GM15510 (cell line): ENCODE results near the gene HLCS.

Experiments used
- POLR2A ChIP-seq: IDR thresholded peaks from 3 replicates; pipeline ENCODE4 v1.6.1; 2011; ENCODE audit warnings: borderline replicate concordance; ENCODE audit not compliant: insufficient read length; ENCODE audit errors: extremely low read depth

Gene HLCS

GRCh38 chr21:36988536-36988935 is 22.1 kb upstream of the HLCS start:
- no peak for TF ChIP-seq POLR2A

DNA sequence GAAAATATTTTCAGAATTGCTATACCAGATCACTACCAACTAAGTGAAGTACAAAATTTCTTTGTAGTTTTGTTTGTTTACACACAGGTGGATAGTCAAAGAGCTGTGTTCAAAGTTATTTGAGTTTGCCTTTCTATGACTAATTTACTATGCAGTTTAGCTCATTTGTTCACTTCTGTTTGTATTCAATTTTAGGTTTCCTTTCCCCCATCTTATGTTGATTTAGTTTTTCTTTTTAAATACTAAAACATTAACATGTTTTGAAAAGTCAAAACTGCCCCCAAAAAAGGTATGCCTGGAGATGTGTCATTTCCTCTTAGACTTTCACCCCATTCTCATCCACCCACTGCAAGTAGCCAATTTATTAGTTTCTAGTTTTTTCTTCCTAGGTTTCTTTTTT is 21.4 kb upstream of the HLCS start:
- no peak for TF ChIP-seq POLR2A

DNA sequence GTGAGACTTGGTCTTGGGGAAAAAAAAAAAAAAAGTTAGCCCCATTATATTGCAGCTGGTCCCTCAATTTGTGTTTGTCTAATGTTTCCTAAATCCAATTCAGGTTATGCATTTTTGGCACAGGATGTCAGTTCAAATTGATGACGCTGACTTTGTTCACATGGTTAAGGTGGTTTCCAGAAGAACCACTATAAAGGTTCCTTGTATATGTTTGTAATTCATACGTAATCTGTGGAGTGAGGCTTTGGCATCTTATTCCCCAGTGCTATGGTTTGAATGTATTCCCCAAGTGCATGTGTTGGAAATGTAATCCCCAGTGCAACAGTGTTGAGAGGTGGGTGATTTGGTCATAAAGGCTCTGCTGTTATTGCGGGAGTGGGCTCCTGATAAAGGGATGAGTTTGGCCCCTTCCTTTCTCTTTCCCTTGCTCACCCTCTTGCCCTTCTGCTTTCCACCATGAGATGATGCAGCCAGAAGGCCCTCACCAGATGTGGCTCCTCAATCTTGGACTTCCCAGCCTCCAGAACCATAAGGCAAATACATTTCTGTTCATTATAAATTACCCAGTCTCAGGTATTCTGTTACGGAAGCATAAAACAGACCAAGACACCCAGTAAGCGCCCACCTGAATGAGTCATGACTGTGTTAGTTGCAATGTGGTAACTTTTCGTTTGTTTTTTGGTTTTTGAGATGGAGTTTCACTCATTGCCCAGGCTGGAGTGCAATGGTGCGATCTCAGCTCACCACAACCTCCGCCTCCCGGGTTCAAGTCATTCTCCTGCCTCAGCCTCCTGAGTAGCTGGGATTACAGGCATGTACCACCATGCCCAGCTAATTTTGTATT is 19.5 kb upstream of the HLCS start:
- no peak for TF ChIP-seq POLR2A

DNA sequence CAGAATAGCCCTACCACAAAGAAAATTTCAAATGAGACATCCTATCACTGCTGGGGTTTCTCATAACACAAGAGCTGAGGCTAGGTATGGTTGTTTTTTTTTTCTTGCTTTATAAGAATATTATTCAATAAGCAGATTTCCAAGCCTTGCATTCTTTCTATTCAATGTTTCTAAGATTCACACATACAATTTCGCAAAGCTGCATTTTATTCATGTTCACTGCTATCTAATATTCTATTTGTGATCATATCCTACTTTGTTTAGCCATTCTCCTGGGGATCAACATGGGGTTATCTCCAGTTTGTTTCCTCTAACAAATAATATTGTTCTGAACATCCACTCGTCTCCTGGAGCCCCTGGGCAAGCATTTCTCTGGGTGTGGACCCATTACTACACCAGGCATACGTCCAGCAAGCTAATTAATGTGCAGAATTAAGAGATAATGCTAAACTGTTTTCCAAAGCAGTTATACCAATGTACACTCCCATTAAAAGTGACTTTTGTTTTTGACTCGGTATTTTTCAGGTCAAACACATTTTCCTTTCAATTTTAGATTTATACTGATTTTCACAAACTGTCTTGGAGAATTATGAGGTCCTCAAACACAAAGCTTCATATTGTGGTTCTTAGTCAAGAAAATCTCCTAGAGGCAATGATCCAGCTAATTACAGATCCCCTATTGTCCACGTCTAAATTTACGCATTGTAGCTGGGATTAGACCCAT is 15.7 kb upstream of the HLCS start:
- TF ChIP-seq POLR2A = no peak

DNA sequence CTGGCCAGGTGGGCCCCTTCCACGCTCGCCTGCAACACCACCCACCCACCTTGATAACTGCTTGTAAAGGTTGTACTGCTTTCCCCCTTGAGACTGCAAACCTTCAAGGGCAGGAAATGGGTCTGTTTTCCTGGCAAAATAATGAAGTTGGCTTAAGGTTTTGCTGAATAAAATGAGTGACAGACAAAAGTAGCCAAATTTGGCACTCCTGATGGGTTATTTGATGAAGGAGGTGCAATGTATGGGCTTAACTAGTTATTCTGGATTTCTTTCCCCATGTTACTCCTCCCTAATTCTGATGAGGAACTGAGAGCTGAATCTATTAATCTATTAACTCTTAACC is 14.6 kb upstream of the HLCS start:
- TF ChIP-seq POLR2A = no peak

DNA sequence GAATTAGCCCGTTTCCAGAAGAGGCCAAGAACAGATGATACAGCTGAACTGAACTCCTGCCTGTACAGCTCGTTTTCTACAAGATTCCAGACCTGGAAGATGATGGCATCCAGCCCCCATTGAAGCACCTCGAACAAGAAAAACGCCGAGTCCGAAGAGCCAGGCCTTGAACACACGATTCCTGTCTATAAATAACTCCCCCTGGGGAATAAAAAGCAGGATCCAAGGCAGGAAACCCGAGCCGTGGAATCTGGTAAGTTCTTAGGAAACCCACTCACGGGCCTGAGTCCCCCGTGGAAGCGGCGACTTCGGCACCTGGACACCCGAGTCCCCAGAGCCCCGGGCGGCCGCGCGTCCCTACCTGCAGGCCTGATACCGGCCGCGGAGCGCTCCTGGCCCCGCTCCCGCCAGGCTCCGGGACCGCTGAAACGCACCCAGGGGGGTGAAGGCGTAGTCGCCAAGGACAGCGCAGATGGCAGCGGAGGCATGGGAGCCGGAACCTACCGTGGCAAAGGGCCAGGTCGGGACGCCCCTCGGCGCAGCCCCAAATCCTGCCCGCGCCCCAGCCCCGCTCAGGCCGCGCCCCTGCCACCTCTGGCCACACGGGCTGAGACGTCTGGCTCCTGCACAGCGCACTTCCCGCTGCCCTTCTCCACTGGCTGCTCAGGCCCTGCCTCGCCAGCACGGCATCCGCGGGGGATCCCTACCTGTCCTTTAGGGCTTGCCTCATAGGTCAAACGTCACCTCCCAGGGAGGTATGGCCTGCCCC is 14.0 kb upstream of the HLCS start:
- no peak for TF ChIP-seq POLR2A

GRCh38 chr21:36976882-36977651 is 10.6 kb upstream of the HLCS start:
- no peak for TF ChIP-seq POLR2A

DNA sequence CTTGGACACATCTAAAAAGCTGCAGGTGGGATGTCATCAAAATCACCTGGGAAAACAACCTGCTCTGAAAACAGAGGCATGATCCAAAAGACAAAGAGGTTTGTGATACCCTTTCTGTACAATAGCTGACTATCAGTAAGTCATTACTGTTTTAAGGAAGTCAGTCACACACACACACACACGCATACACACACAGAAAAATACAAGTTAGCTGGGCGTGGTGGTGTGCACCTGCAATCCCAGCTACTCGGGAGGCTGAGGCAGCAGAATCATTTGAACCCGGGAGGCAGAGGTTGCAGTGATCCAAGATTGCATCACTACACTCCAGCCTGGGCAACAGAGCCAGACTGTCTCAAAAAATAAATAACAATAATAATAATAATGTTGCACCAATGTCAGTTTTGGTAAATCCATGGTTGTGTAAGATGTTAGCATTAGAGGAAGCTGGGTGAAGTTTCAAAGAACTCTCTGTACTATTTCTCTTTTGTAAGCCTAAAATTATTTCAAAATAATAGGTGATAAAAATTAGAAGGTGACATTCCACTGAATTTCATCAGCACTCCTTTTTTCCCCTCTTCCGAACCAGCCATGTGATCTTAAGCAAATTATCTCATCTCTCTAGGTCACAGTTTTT is 9.9 kb upstream of the HLCS start:
- TF ChIP-seq POLR2A = no peak

DNA sequence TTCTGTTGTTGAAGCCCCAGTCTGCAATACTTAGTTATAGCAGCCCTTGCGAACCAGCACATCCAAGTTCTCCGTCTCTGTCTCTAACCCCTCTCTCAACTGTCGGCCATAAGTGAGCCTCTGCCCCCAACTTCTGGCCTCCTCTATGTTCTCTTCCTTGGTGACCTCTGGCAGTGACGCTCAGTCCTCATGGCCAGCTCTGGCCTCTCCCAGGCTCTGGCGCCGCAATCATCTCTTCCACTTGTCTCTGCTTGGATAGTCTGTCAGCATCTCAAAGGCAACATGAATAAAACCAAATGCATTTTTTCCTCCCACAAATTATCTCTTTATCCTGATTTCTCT is 8.4 kb upstream of the HLCS start:
- TF ChIP-seq POLR2A = no peak

GRCh38 chr21:36973986-36974850 is 7.7 kb upstream of the HLCS start:
- no peak for TF ChIP-seq POLR2A

- no peak for TF ChIP-seq POLR2A
Measured at GRCh38 chr21:36968976-36969375, 2.5 kb upstream of the HLCS start.

DNA sequence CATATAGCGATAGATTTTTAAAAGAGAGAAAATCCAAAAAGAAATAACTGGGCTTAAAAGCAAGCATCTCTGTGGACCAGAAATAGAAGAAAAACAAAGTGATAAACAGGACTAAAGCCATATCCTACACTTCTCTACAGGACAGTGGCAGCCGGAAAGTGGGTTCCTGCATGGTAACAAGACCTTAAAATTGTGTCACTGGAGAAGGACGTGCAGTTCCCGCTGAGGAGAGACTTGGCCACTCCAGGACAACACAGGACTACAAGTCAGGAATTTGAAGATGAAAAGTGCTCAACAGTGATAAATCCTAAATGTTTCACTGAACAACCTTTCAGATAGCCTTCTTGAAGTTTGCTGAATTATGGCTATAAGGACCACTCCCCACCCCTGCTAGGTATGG is 1.9 kb upstream of the HLCS start:
- no peak for TF ChIP-seq POLR2A
